ENCODE data around the gene AIG1.
"Not testable (repeated sequence)": the region's sequence is repeated elsewhere in the genome, so short reads cannot be mapped to it uniquely, and the experiment has no call there.

AIG1 gene

GRCh38 chr6:143245656-143246055 lies 185.0 kb downstream of the AIG1 start:
- 88% methylated on average over 4 of the region's 6 CpGs for WGBS (ENCODE audit: insufficient coverage)
- POLR2A ChIA-PET, result no interaction called here
- CTCF ChIA-PET, result no interaction called here
- H3K27ac ChIP-seq (ENCODE audit: insufficient read depth in 1 of 2, low read depth in 1 of 2, low read length in 2 of 2, poor library complexity in 1 of 2, severe bottlenecking in 2 of 2), result no peak overlapping the region
- no peaks in the 10 kb centered on the region for H3K36me3 ChIP-seq (ENCODE audit: control insufficient read depth in 4 of 4, insufficient read depth in 4 of 4, low read length in 3 of 4)
- no peaks in the 10 kb centered on the region for H3K27me3 ChIP-seq (replicated peaks in 2 of 5; ENCODE audit: control insufficient read depth in 4 of 5, insufficient read depth in 5 of 5, low read length in 4 of 5)
- no peaks in the 10 kb centered on the region for H3K4me1 ChIP-seq (ENCODE audit: control extremely low read depth in 1 of 4, control insufficient read depth in 4 of 4, insufficient read depth in 4 of 4, low read length in 3 of 4)
- H3K9me3 ChIP-seq (ENCODE audit: control extremely low read depth in 1 of 5, control insufficient read depth in 4 of 5, insufficient read depth in 2 of 5, low read depth in 1 of 5, low read length in 4 of 5), result no peaks in the 10 kb centered on the region
- DNase-seq, result no peak
- H3K4me3 ChIP-seq (ENCODE audit: control insufficient read depth in 1 of 7, extremely low read depth in 1 of 7, insufficient read depth in 4 of 7, low read depth in 2 of 7, low read length in 6 of 7), result no peak overlapping the region

- POLR2A ChIA-PET; CTCF ChIA-PET; H3K36me3 ChIP-seq (ENCODE audit: control insufficient read depth in 4 of 4, insufficient read depth in 4 of 4, low read length in 3 of 4): not testable (repeated sequence)
These were observed 185.6 kb downstream of the AIG1 start for GRCh38 chr6:143246166-143246775.

GRCh38 chr6:143247586-143247985 lies 186.9 kb downstream of the AIG1 start:
- Histone ChIP-seq H3K4me3 (ENCODE audit: control insufficient read depth in 1 of 7, extremely low read depth in 1 of 7, insufficient read depth in 4 of 7, low read depth in 2 of 7, low read length in 6 of 7) (no peak overlapping the region), H3K9me3 (ENCODE audit: control extremely low read depth in 1 of 5, control insufficient read depth in 4 of 5, insufficient read depth in 2 of 5, low read depth in 1 of 5, low read length in 4 of 5) (no peaks in the 10 kb centered on the region), H3K4me1 (ENCODE audit: control extremely low read depth in 1 of 4, control insufficient read depth in 4 of 4, insufficient read depth in 4 of 4, low read length in 3 of 4) (no peaks in the 10 kb centered on the region), H3K36me3 (ENCODE audit: control insufficient read depth in 4 of 4, insufficient read depth in 4 of 4, low read length in 3 of 4) (no peaks in the 10 kb centered on the region), H3K27ac (ENCODE audit: insufficient read depth in 1 of 2, low read depth in 1 of 2, low read length in 2 of 2, poor library complexity in 1 of 2, severe bottlenecking in 2 of 2) (no peak overlapping the region), H3K27me3 (replicated peaks in 2 of 5; ENCODE audit: control insufficient read depth in 4 of 5, insufficient read depth in 5 of 5, low read length in 4 of 5) (no peaks in the 10 kb centered on the region)
- WGBS (ENCODE audit: insufficient coverage), result 100% methylated on average over 3 of the region's 3 CpGs
- DNase-seq, result no peak
- ChIA-PET CTCF (no interaction called here), POLR2A (no interaction called here)

More at GRCh38 chr6:143246166-143246775, 185.6 kb downstream of the AIG1 start:
- 100% methylated on average over 2 of the region's 4 CpGs for WGBS (ENCODE audit: insufficient coverage)
- not testable (repeated sequence) for H3K27me3 ChIP-seq (replicated peaks in 2 of 5; ENCODE audit: control insufficient read depth in 4 of 5, insufficient read depth in 5 of 5, low read length in 4 of 5); DNase-seq; H3K4me3 ChIP-seq (ENCODE audit: control insufficient read depth in 1 of 7, extremely low read depth in 1 of 7, insufficient read depth in 4 of 7, low read depth in 2 of 7, low read length in 6 of 7); H3K27ac ChIP-seq (ENCODE audit: insufficient read depth in 1 of 2, low read depth in 1 of 2, low read length in 2 of 2, poor library complexity in 1 of 2, severe bottlenecking in 2 of 2); H3K4me1 ChIP-seq (ENCODE audit: control extremely low read depth in 1 of 4, control insufficient read depth in 4 of 4, insufficient read depth in 4 of 4, low read length in 3 of 4); H3K9me3 ChIP-seq (ENCODE audit: control extremely low read depth in 1 of 5, control insufficient read depth in 4 of 5, insufficient read depth in 2 of 5, low read depth in 1 of 5, low read length in 4 of 5)

GRCh38 chr6:143248359-143248758 lies 187.7 kb downstream of the AIG1 start:
- H3K4me1 ChIP-seq (ENCODE audit: control extremely low read depth in 1 of 4, control insufficient read depth in 4 of 4, insufficient read depth in 4 of 4, low read length in 3 of 4), result no peaks in the 10 kb centered on the region
- H3K36me3 ChIP-seq (ENCODE audit: control insufficient read depth in 4 of 4, insufficient read depth in 4 of 4, low read length in 3 of 4), result no peaks in the 10 kb centered on the region
- no peaks in the 10 kb centered on the region for H3K27me3 ChIP-seq (replicated peaks in 2 of 5; ENCODE audit: control insufficient read depth in 4 of 5, insufficient read depth in 5 of 5, low read length in 4 of 5)
- no peak overlapping the region for H3K27ac ChIP-seq (ENCODE audit: insufficient read depth in 1 of 2, low read depth in 1 of 2, low read length in 2 of 2, poor library complexity in 1 of 2, severe bottlenecking in 2 of 2)
- H3K4me3 ChIP-seq (ENCODE audit: control insufficient read depth in 1 of 7, extremely low read depth in 1 of 7, insufficient read depth in 4 of 7, low read depth in 2 of 7, low read length in 6 of 7), result no peak overlapping the region
- H3K9me3 ChIP-seq (ENCODE audit: control extremely low read depth in 1 of 5, control insufficient read depth in 4 of 5, insufficient read depth in 2 of 5, low read depth in 1 of 5, low read length in 4 of 5), result no peaks in the 10 kb centered on the region
- 100% methylated on average over 2 of the region's 4 CpGs for WGBS (ENCODE audit: insufficient coverage)
- DNase-seq, result no peak
- CTCF ChIA-PET, result no interaction called here
- POLR2A ChIA-PET, result no interaction called here

- no peak overlapping the region for H3K27ac ChIP-seq (ENCODE audit: insufficient read depth in 1 of 2, low read depth in 1 of 2, low read length in 2 of 2, poor library complexity in 1 of 2, severe bottlenecking in 2 of 2)
- no peaks in the 10 kb centered on the region for H3K4me1 ChIP-seq (ENCODE audit: control extremely low read depth in 1 of 4, control insufficient read depth in 4 of 4, insufficient read depth in 4 of 4, low read length in 3 of 4)
- no peak overlapping the region for H3K4me3 ChIP-seq (ENCODE audit: control insufficient read depth in 1 of 7, extremely low read depth in 1 of 7, insufficient read depth in 4 of 7, low read depth in 2 of 7, low read length in 6 of 7)
- no peaks in the 10 kb centered on the region for H3K27me3 ChIP-seq (replicated peaks in 2 of 5; ENCODE audit: control insufficient read depth in 4 of 5, insufficient read depth in 5 of 5, low read length in 4 of 5)
- DNase-seq, result no peak
- ChIA-PET POLR2A (no interaction called here), CTCF (no interaction called here)
- no CpG with 5 or more reads among the region's 4 CpGs for WGBS (ENCODE audit: insufficient coverage)
- no peaks in the 10 kb centered on the region for H3K9me3 ChIP-seq (ENCODE audit: control extremely low read depth in 1 of 5, control insufficient read depth in 4 of 5, insufficient read depth in 2 of 5, low read depth in 1 of 5, low read length in 4 of 5)
- no peaks in the 10 kb centered on the region for H3K36me3 ChIP-seq (ENCODE audit: control insufficient read depth in 4 of 4, insufficient read depth in 4 of 4, low read length in 3 of 4)
These were observed 190.6 kb downstream of the AIG1 start for GRCh38 chr6:143251288-143251687.

GRCh38 chr6:143252961-143253360 lies 192.3 kb downstream of the AIG1 start:
- ChIA-PET POLR2A (no interaction called here), CTCF (no interaction called here)
- WGBS (ENCODE audit: insufficient coverage), result 98% methylated on average over 6 of the region's 6 CpGs
- H3K9me3 ChIP-seq (ENCODE audit: control extremely low read depth in 1 of 5, control insufficient read depth in 4 of 5, insufficient read depth in 2 of 5, low read depth in 1 of 5, low read length in 4 of 5), result peaks cover 0 to 3% (median 0%) of the 10 kb centered on the region in 5 experiments
- no peak overlapping the region for H3K27ac ChIP-seq (ENCODE audit: insufficient read depth in 1 of 2, low read depth in 1 of 2, low read length in 2 of 2, poor library complexity in 1 of 2, severe bottlenecking in 2 of 2)
- no peaks in the 10 kb centered on the region for H3K27me3 ChIP-seq (replicated peaks in 2 of 5; ENCODE audit: control insufficient read depth in 4 of 5, insufficient read depth in 5 of 5, low read length in 4 of 5)
- H3K4me3 ChIP-seq (ENCODE audit: control insufficient read depth in 1 of 7, extremely low read depth in 1 of 7, insufficient read depth in 4 of 7, low read depth in 2 of 7, low read length in 6 of 7), result no peak overlapping the region
- DNase-seq, result no peak
- no peaks in the 10 kb centered on the region for H3K4me1 ChIP-seq (ENCODE audit: control extremely low read depth in 1 of 4, control insufficient read depth in 4 of 4, insufficient read depth in 4 of 4, low read length in 3 of 4)
- no peaks in the 10 kb centered on the region for H3K36me3 ChIP-seq (ENCODE audit: control insufficient read depth in 4 of 4, insufficient read depth in 4 of 4, low read length in 3 of 4)

- WGBS (ENCODE audit: insufficient coverage), result no CpG with 5 or more reads among the region's 4 CpGs
- Histone ChIP-seq H3K9me3 (ENCODE audit: control extremely low read depth in 1 of 5, control insufficient read depth in 4 of 5, insufficient read depth in 2 of 5, low read depth in 1 of 5, low read length in 4 of 5) (peaks cover 0 to 5% (median under 1%) of the 10 kb centered on the region in 5 experiments), H3K27ac (ENCODE audit: insufficient read depth in 1 of 2, low read depth in 1 of 2, low read length in 2 of 2, poor library complexity in 1 of 2, severe bottlenecking in 2 of 2) (no peak overlapping the region), H3K4me3 (ENCODE audit: control insufficient read depth in 1 of 7, extremely low read depth in 1 of 7, insufficient read depth in 4 of 7, low read depth in 2 of 7, low read length in 6 of 7) (no peak overlapping the region), H3K4me1 (ENCODE audit: control extremely low read depth in 1 of 4, control insufficient read depth in 4 of 4, insufficient read depth in 4 of 4, low read length in 3 of 4) (no peaks in the 10 kb centered on the region), H3K36me3 (ENCODE audit: control insufficient read depth in 4 of 4, insufficient read depth in 4 of 4, low read length in 3 of 4) (no peaks in the 10 kb centered on the region), H3K27me3 (replicated peaks in 2 of 5; ENCODE audit: control insufficient read depth in 4 of 5, insufficient read depth in 5 of 5, low read length in 4 of 5) (no peaks in the 10 kb centered on the region)
- DNase-seq, result no peak
- POLR2A ChIA-PET, result no interaction called here
- CTCF ChIA-PET, result no interaction called here
These were observed 192.9 kb downstream of the AIG1 start for GRCh38 chr6:143253586-143253985.

Data from common myeloid progenitor, CD34-positive (primary cell).